Small intestine (tissue), 7 donors: ENCODE measurements around the gene PRICKLE1. TPM values are rescaled to one million over a fixed set of nuclear protein-coding genes. Genes with fewer than 3 reads are reported as not detected.
"Not testable (repeated sequence)": the region's sequence is repeated elsewhere in the genome, so short reads cannot be mapped to it uniquely, and the experiment has no call there.

Source experiments
- DNase-seq, 2 donors: peaks; one replicate each; pipeline versions ENCODE4 v3.0.0 to v3.0.0-alpha.2; 2013
- FAIRE-seq: peaks from 2 replicates; lab custom pipeline; 2012; peaks lifted over from hg19 to GRCh38; lab: Jason Lieb, UNC
- H3K27ac ChIP-seq, 3 donors: one replicate each; pipeline ENCODE4 v1.5.1; 2013; ENCODE audit warnings: low read length in 2 of 3, mild to moderate bottlenecking in 2 of 3, control low read depth in 1 of 3, inconsistent platforms in 1 of 3, low read depth in 1 of 3, moderate library complexity in 1 of 3
- H3K27me3 ChIP-seq, 3 donors: one replicate each; pipeline ENCODE4 v1.6.1; 2013; ENCODE audit warnings: low read length in 3 of 3, inconsistent platforms in 1 of 3; ENCODE audit not compliant: control insufficient read depth in 3 of 3, insufficient read depth in 3 of 3
- H3K36me3 ChIP-seq, 3 donors: one replicate each; pipeline ENCODE4 v1.6.1; 2013; ENCODE audit warnings: low read length in 3 of 3, inconsistent platforms in 1 of 3, low read depth in 1 of 3, mild to moderate bottlenecking in 1 of 3, moderate library complexity in 1 of 3; ENCODE audit not compliant: control insufficient read depth in 3 of 3, insufficient read depth in 2 of 3
- H3K4me1 ChIP-seq, 3 donors: one replicate each; pipeline ENCODE4 v1.6.1; 2013; ENCODE audit warnings: low read length in 2 of 3, inconsistent platforms in 1 of 3, low read depth in 1 of 3, mild to moderate bottlenecking in 1 of 3, moderate library complexity in 1 of 3; ENCODE audit not compliant: control insufficient read depth in 3 of 3, insufficient read depth in 2 of 3
- H3K4me3 ChIP-seq, 3 donors: one replicate each; pipeline ENCODE4 v1.5.1; 2013; ENCODE audit warnings: low read length in 3 of 3, control low read depth in 1 of 3, inconsistent platforms in 1 of 3, low read depth in 1 of 3, mild to moderate bottlenecking in 1 of 3, moderate library complexity in 1 of 3
- H3K9me3 ChIP-seq, 2 donors: one replicate each; pipeline ENCODE4 v1.6.1; 2013; ENCODE audit warnings: low read depth in 1 of 2, low read length in 1 of 2; ENCODE audit not compliant: control insufficient read depth in 2 of 2, insufficient read depth in 1 of 2
- WGBS, 3 donors: extraction: QIAGEN DNeasy Blood & Tissue Kit; methylation state at CpG; one replicate each; pipeline ENCODE4 v1.1.7; 2013; 5-methylcytosine and 5-hydroxymethylcytosine counted together
- polyA plus RNA-seq, 4 donors: library from polyadenylated mRNA; stranded (reverse) in 3 of 4; unstranded in 1 of 4; fragments of 200-250 nt in 3 of 4; fragments of 120-200 nt in 1 of 4; gene quantifications; one replicate each; pipeline versions ENCODE4 v1.2.1 to v1.2.3, GENCODE V29; 2013
- donor health status: healthy with polysubstance abuse.
- donor health status: control.
- donor health status: control.
- donor health status: Bipolar disorder and iron deficiency.
- donor health status: healthy.

Gene PRICKLE1
- polyA plus RNA-seq, 4 donors = 0.22 to 4.0 (median 0.82) TPM

- no peak for DNase-seq
- H3K9me3 ChIP-seq = no peaks in the 10 kb centered on the region
- no peaks in the 10 kb centered on the region for H3K4me1 ChIP-seq
- no peak for FAIRE-seq
- H3K4me3 ChIP-seq = no peak overlapping the region
- no peaks in the 10 kb centered on the region for H3K27me3 ChIP-seq
- 74 to 95% (median 85%) methylated on average over 1 of the region's 1 CpG for WGBS, 3 donors
- no peak overlapping the region for H3K27ac ChIP-seq
- H3K36me3 ChIP-seq = no peaks in the 10 kb centered on the region
Measured at GRCh38 chr12:42560977-42561376, 28.6 kb downstream of the PRICKLE1 start.

- H3K27ac ChIP-seq = no peak overlapping the region
- no peaks in the 10 kb centered on the region for H3K27me3 ChIP-seq
- no peaks in the 10 kb centered on the region for H3K9me3 ChIP-seq
- no peaks in the 10 kb centered on the region for H3K4me1 ChIP-seq
- no peak for FAIRE-seq
- H3K36me3 ChIP-seq = no peaks in the 10 kb centered on the region
- 74 to 88% (median 83%) methylated on average over 3 of the region's 3 CpGs for WGBS, 3 donors
- no peak for DNase-seq
- H3K4me3 ChIP-seq = no peak overlapping the region
Measured at GRCh38 chr12:42557586-42558172, 31.9 kb downstream of the PRICKLE1 start.

- Histone ChIP-seq H3K36me3 (no peaks in the 10 kb centered on the region), H3K27ac (no peak overlapping the region), H3K27me3 (no peaks in the 10 kb centered on the region), H3K9me3 (no peaks in the 10 kb centered on the region), H3K4me3 (no peak overlapping the region), H3K4me1 (no peaks in the 10 kb centered on the region)
- no peak for DNase-seq
- 82 to 91% (median 88%) methylated on average over 2 of the region's 2 CpGs for WGBS, 3 donors
- no peak for FAIRE-seq
Measured at GRCh38 chr12:42556917-42557316, 32.6 kb downstream of the PRICKLE1 start.

GRCh38 chr12:42552822-42553221, 36.7 kb downstream of the PRICKLE1 start:
- FAIRE-seq (no peak), DNase-seq (no peak)
- H3K36me3 ChIP-seq = no peaks in the 10 kb centered on the region
- 74 to 85% (median 76%) methylated on average over 16 to 17 of the region's 17 CpGs for WGBS, 3 donors
- H3K4me3 ChIP-seq = no peak overlapping the region
- H3K27me3 ChIP-seq = no peaks in the 10 kb centered on the region
- H3K4me1 ChIP-seq = no peaks in the 10 kb centered on the region
- H3K9me3 ChIP-seq = no peaks in the 10 kb centered on the region
- H3K27ac ChIP-seq = no peak overlapping the region

- no peaks in the 10 kb centered on the region for H3K4me1 ChIP-seq
- H3K4me3 ChIP-seq = no peak overlapping the region
- no peak overlapping the region for H3K27ac ChIP-seq
- no peak for DNase-seq
- H3K36me3 ChIP-seq = no peaks in the 10 kb centered on the region
- H3K9me3 ChIP-seq = no peaks in the 10 kb centered on the region
- FAIRE-seq = no peak
- H3K27me3 ChIP-seq = no peaks in the 10 kb centered on the region
Measured at GRCh38 chr12:42550800-42551199, 38.7 kb downstream of the PRICKLE1 start.

- WGBS, 3 donors = 79 to 85% (median 84%) methylated on average over 2 of the region's 2 CpGs
- no peak overlapping the region for H3K4me3 ChIP-seq
Measured at GRCh38 chr12:42546709-42547108, 42.8 kb downstream of the PRICKLE1 start.

GRCh38 chr12:42541965-42542364, 47.6 kb downstream of the PRICKLE1 start:
- DNase-seq (no peak), FAIRE-seq (no peak)
- H3K4me1 ChIP-seq = no peaks in the 10 kb centered on the region
- no peaks in the 10 kb centered on the region for H3K9me3 ChIP-seq
- no peaks in the 10 kb centered on the region for H3K36me3 ChIP-seq
- WGBS, 3 donors = 73 to 80% (median 78%) methylated on average over 2 of the region's 2 CpGs
- H3K27me3 ChIP-seq = no peaks in the 10 kb centered on the region
- H3K27ac ChIP-seq = no peak overlapping the region
- no peak overlapping the region for H3K4me3 ChIP-seq

More at GRCh38 chr12:42546709-42547108, 42.8 kb downstream of the PRICKLE1 start:
- H3K4me1 ChIP-seq = no peaks in the 10 kb centered on the region
- DNase-seq = no peak
- H3K27me3 ChIP-seq = no peaks in the 10 kb centered on the region
- H3K27ac ChIP-seq = no peak overlapping the region
- no peaks in the 10 kb centered on the region for H3K9me3 ChIP-seq
- H3K36me3 ChIP-seq = no peaks in the 10 kb centered on the region
- no peak for FAIRE-seq

- not testable (repeated sequence) for H3K27ac ChIP-seq, H3K27me3 ChIP-seq, FAIRE-seq, H3K4me3 ChIP-seq, H3K4me1 ChIP-seq, DNase-seq, H3K36me3 ChIP-seq, H3K9me3 ChIP-seq
- 27 to 54% (median 53%) methylated on average over 2 of the region's 2 CpGs for WGBS, 3 donors
Measured at GRCh38 chr12:42541308-42541707, 48.2 kb downstream of the PRICKLE1 start.

- Histone ChIP-seq H3K4me3 (no peak overlapping the region), H3K27ac (no peak overlapping the region), H3K27me3 (peaks cover 0 to 2% (median 0%) of the 10 kb centered on the region in 3 donors), H3K4me1 (no peaks in the 10 kb centered on the region), H3K36me3 (no peaks in the 10 kb centered on the region), H3K9me3 (no peaks in the 10 kb centered on the region)
- no peak for DNase-seq
- WGBS, 3 donors = 69 to 74% (median 73%) methylated on average over 1 of the region's 1 CpG
- no peak for FAIRE-seq
Measured at GRCh38 chr12:42539696-42540095, 49.9 kb downstream of the PRICKLE1 start.
